RPMI8226 (cell line): ENCODE results near the gene ARHGAP26.
"Not testable (repeated sequence)": the region's sequence is repeated elsewhere in the genome, so short reads cannot be mapped to it uniquely, and the experiment has no call there.

Experiments used
- DNase-seq: peaks from one replicate; pipeline ENCODE4 v3.0.0-alpha.2; 2015

ARHGAP26 gene

GRCh38 chr5:143199843-143200242 lies 429.7 kb downstream of the ARHGAP26 start:
- no peak for DNase-seq

GRCh38 chr5:143200781-143201398 lies 430.7 kb downstream of the ARHGAP26 start:
- DNase-seq: no peak

- no peak for DNase-seq
Observed at GRCh38 chr5:143201589-143201988, 431.4 kb downstream of the ARHGAP26 start.

- DNase-seq: not testable (repeated sequence)
Observed at GRCh38 chr5:143203301-143203956, 433.3 kb downstream of the ARHGAP26 start.

GRCh38 chr5:143204474-143205246 lies 434.5 kb downstream of the ARHGAP26 start:
- DNase-seq: no peak

DNA sequence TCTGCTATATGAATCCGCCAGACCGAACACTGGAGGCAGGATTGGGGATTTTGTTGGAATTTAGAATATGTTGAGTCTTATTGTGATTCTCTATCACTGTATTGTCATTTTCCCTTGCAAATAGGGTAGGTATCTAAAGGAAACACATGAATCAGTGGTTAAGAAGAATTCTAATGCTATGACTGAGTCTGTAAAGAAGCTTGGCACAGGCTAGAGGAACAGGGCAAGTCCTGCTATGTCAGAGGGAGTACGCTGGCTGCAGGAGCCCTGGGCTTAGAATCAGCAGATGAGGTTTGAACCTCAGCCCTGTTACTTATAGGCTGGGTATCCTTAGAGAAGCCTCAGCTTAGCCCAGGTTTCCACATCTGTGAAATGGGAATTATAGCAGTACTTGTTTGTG lies 435.2 kb downstream of the ARHGAP26 start:
- no peak for DNase-seq

DNA sequence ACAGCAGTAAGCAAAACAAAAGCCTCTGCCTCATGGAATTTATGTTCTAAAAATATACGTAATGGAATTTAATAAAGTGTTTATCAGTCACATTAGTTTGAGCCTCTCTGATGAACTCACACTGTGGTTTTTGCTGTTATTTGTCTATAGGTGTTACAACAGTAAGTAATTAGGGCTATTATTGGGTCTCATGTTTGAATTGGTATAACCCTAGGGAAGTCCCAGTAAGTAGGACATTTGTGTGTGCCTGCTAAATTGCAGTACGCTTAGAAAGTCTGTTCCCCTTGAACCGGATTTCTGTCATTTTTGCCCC lies 435.7 kb downstream of the ARHGAP26 start:
- DNase-seq: no peak

- DNase-seq: no peak
Observed at GRCh38 chr5:143206196-143207053, 436.2 kb downstream of the ARHGAP26 start.

DNA sequence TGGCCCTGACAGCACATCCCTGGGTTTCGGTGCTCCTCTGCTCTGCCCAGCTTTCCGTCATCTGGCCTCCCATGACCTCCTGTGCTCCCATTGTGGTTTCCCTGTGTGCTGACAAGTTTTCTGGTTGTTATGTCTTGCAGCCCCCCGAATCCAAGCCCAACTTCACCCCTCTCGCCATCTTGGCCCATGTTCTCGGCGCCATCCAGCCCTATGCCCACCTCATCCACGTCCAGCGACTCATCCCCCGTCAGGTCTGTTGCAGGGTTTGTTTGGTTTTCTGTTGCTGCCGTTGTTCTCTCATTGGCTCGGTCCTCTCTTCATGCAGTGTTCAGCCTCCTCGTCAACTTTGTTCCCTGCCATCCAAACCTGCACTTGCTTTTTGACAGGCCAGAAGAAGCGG lies 436.9 kb downstream of the ARHGAP26 start:
- no peak for DNase-seq

- no peak for DNase-seq
Observed at GRCh38 chr5:143207563-143208364, 437.6 kb downstream of the ARHGAP26 start.

GRCh38 chr5:143208365-143208641 lies 438.1 kb downstream of the ARHGAP26 start:
- no peak for DNase-seq

DNA sequence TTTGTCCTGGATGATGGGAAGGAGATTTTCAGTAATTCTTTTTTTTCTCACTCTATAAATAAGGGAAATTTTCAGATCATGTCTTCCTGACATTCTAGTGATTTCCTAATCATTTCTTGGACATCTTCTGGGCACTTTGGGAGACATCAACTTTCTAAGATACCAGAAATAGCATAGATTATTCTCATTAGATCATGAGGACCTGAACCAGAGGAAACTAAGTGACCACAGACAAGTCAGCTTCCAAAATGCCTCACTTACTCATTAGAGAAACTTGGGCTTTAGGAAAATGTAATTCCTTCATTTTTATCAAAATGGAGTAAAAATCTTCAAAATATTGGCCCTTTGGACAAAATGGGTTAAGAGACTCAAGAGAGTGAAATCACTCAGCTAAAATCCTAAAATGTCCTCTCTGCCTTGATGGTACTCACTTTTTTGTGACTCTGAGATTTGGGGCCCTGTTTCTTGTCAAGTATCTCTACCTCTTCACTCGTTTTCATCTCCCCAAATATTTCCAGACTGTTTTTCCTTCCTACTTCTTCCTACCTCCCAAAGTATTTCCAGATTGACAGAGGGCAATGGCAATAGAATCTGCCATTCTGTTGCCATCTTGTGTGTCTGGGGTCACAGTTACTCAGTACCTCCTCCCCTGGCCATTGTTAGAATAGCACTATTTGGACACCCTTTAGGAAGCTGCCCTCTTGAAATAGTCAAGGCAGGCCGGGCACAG lies 438.8 kb downstream of the ARHGAP26 start:
- no peak for DNase-seq

DNA sequence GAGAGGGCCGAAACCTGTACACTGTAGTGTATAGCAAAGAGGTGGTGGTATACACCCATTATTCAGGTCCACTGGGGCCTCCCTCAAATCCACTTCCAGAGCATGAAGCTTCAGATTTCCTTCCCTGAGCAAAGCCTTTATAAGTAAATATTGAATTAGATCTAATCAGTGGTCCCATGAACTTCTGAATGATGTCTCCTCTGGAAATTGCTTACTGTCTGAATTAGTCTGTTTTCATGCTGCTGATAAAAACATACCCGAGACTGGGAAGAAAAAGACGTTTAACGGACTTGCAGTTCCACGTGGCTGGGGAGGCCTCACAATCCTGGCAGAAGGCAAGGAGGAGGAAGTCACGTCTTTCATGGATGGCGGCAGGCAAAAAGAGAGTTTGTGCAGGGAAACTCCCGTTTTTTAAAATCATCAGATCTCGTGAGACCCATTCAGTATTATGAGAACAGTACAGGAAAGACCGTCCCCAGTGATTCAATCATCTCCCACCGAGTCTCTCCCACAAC lies 439.8 kb downstream of the ARHGAP26 start:
- no peak for DNase-seq

DNA sequence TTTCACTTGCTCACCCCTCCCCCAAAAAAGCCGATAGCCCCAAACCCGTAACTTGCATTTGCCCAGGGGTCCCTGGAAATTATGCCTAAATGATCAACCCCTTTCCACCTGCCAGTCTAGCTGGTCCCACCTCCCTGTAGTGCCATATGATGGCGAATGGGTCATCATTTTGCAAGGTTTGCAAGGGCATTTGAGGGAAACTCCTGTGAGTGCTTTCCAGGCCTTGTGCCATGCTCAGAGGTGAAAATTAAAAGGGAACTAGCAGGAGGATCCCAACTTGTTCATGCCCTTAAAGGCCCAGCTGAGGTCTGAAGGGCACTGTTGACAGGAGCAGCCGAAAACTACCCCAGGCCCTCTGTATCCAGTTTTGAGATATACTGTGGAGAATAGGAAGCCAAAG lies 440.4 kb downstream of the ARHGAP26 start:
- no peak for DNase-seq

GRCh38 chr5:143212261-143212660 lies 442.1 kb downstream of the ARHGAP26 start:
- DNase-seq: no peak

DNA sequence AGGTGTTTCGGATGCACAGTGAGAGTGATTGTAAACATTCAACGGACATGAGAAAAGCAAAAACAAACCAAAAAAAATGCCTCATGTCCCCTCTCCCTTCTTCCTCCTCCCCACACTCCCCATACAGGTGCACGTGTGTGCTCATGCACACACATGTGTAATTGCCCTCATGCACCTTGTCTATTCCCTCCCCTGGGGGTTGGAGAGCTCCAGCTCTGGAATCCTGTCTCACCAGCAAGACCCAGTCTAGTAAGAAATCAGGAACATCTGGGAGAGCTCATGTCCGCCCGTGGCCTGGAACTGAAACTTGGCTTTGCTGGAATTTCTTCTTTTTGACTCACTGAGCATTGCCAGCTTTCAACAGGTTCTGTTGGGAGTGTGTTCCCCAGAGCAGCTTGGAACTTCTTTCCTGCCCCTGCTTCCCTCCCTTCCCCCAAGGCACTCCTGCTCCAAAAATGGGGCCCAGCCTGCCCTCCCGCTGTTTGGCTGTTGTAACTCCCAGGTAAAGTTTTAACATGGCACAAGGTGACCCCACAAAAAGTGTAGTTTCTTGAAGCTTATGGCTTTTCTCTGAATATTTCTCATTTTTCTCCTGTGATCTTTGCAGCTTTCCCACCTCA lies 443.2 kb downstream of the ARHGAP26 start:
- no peak for DNase-seq

GRCh38 chr5:143213851-143214363 lies 443.7 kb downstream of the ARHGAP26 start:
- DNase-seq: no peak

DNA sequence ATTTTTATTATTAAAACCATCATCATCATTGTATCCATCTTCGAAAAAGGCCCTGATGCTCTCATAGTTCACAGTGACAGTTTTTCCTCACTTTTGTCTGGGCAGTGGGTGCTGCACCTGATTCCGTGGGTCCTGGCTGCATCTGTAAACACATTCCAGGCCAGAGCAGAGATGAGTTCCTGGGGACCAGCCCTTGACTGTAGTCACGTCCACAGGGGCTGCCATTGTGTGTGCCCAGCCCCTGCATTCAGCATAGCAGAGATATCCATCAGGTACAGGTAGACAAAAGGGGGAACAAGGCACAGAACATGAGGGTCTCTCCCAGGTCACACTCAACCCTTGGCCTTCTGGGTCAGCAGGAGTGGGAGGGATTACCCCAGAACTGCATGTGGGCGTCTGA lies 444.3 kb downstream of the ARHGAP26 start:
- DNase-seq: no peak

DNA sequence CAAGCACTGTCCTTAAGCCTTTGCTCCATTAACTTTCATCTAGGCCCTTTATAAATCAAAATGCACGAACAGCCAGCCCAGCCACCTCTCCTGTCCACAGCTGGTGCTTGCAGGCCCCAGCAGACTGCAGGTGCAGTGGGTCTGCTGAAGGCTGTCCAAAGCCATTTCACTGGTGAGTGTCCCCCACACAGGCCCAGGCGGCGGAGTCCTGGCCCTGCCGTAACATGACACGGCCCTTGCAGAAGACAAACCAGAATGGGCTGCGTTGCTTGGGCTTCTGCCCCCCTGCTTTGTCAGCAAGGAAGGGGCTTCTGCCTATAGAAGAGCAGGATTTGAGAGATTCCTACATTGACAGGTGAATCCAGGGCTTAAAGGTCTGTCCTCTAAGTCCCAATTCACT lies 444.7 kb downstream of the ARHGAP26 start:
- no peak for DNase-seq

DNA sequence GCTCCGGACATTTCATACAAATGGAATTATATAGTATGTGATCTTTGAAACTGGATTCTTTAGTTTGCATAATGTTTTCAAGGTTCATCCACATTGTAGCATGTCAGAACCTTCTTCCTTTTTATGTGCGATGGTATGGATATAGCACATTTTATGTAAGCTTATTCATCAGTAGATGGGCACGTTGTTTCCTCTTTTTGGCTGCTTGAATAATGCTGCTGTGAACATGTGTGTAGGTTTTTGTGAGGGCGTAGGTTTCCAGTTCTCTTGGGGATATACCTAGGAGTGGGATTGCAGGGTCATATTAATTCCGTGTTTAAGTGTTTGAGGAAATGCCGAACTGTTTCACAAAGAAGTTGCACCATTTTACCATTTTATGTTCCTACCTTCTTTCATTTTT lies 445.5 kb downstream of the ARHGAP26 start:
- no peak for DNase-seq

GRCh38 chr5:143216211-143216610 lies 446.0 kb downstream of the ARHGAP26 start:
- no peak for DNase-seq
